GM19324 (cell line): Measurements from ENCODE around the gene TEAD1.
"Not testable (repeated sequence)": the region's sequence is repeated elsewhere in the genome, so short reads cannot be mapped to it uniquely, and the experiment has no call there.

ENCODE experiments used
- ATAC-seq: cut with Tn5 transposase; IDR thresholded peaks from one replicate; pipeline ENCODE4 v1.9.1; 2021; ENCODE audit warnings: mild to moderate bottlenecking, moderate library complexity; ENCODE audit not compliant: unreplicated experiment, low FRiP score

The TEAD1 gene

DNA sequence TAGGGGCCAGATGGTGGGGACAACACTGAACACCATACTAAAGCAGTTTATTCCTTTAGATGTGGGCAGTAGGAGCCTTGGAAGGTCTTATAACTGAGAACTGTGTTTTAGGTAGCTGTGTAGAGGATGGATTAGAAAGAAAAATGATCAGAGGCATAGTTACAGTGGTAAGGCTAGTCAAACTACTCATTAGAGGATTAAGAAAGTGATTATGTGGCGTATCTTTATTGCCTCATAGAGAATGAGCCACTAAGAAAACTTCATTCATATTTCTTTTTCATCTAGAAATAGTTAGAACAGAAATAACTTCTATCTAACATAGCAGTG lies 179.1 kb downstream of the TEAD1 start:
- ATAC-seq: no peak

DNA sequence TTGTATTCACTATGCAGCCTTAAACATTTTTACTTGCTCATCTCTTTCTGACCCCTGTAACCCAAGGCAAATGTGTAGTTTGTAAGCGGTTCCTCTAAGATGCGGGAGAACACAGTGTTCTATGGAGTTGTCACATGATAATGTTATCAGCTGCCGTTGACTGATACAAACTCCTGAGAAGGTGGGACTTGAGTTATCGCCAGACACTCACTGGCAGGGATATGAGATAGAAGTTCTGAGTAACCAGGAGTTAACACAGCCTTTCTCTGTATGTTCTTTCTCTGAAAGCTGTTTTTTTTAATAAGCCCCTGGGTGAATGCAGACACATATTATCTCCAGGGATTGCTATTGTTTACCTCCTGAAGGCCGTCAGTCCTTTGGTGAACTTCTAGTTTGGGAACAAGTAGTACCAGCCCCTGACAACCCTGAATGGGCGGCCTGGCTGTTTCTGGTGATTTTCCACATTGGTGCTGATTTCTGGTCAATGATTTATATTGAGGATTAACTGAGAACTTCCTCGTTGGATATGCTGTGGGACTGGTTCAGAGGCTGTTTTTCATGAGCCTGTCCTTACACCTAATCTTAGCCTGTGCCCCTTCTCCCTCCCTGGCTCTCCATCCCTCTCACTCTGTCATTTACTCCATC lies 179.6 kb downstream of the TEAD1 start:
- no peak for ATAC-seq

- no peak for ATAC-seq
Observed at GRCh38 chr11:12854297-12854661, 180.1 kb downstream of the TEAD1 start.

- no peak for ATAC-seq
Observed at GRCh38 chr11:12854829-12855228, 180.6 kb downstream of the TEAD1 start.

DNA sequence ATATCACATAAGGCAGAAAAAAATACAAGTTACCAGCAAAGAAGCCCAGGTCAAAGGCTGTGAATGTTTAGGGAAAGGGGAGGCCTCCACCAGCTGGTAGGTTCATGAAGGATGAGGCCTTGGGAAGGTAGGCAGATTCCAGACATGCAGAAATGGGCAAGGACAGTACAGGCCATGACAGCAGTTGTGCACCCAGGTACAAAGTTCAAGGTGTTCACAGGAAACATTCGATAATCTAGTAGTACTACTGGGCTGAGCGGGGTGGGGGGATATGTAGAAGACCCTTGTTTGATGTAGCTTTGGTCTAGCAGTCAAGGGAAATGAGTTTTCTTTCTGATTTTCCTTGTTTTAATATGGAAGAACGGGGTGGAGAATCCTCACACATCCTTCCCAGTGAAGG lies 182.1 kb downstream of the TEAD1 start:
- no peak for ATAC-seq

GRCh38 chr11:12857572-12857971 lies 183.4 kb downstream of the TEAD1 start:
- ATAC-seq: no peak

- no peak for ATAC-seq
Observed at GRCh38 chr11:12859872-12860657, 185.8 kb downstream of the TEAD1 start.

- ATAC-seq: no peak
Observed at GRCh38 chr11:12860827-12861226, 186.6 kb downstream of the TEAD1 start.

GRCh38 chr11:12862696-12863469 lies 188.7 kb downstream of the TEAD1 start:
- no peak for ATAC-seq

- ATAC-seq: no peak
Observed at GRCh38 chr11:12863605-12864121, 189.4 kb downstream of the TEAD1 start.

DNA sequence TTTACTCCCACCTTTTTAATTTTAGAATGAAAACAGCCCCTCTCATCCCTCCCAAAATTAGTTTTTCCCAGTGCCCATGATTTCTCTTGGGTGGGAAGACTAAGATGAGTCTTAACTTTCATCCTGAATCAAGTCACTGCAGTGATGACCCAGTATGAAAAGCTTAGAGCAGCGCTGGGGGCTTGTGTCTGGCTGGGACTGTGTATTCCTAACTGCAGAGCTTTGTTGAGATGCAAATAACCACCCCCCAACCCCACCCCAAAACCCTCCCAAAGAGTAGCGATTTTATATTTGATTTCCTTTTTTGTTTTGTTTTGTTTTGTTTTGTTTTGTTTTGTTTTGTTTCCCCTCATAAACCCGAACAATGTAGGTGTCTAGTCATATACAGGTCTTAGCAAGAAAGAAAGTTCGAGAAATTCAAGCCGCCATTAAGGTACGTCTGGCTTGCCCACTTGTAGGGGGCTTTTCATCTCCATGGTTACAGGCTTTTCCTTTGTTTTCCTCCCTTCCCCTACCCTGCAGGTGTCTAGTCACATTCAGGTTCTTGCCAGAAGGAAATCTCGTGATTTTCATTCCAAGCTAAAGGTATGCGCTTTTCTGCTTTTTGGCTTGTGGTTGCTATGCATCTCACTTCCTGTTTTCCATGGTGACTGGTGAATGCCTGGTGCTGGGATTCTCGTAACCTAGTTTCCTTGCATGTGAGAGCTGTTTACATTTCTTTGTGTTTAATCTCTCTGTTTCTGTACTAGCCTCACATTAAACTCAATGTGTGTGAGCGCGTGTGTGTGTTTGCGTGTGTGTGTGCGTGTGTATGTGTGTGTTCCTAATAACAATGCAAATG lies 190.3 kb downstream of the TEAD1 start:
- ATAC-seq: no peak

DNA sequence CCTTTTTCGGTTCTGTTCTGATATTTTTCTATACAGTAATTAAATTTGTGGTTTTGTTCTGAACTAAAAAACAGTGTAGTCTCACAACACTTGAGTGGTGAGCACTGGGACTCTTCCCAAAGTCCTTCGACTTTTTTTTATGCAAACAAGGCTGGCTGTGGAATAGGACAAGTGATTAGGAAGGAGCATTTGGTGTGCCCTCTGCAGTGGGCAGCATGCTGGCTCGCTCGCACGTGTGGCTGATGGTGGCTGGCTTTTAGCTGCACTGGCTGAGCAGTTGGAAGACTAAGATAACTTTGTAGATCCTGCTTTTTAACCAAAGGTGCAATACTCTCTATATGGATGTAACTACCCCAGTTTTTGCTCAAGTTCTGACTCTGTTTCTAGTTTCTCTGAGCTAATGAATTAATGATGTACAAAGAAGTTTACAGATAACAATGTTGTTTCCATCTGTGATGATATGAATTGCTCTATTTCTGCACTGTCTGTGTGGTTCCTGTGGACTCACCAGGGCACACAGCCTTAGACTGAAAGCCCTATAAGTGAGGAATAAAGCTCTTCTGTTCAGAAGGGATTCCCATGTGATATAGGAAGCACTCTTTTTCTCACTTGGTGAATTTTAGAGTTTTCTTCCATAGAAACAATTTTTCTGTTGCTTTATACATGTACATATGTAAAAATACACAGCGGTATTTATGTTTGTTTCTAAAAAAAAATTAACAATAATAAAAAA lies 191.8 kb downstream of the TEAD1 start:
- ATAC-seq: no peak

GRCh38 chr11:12867531-12867930 lies 193.3 kb downstream of the TEAD1 start:
- no peak for ATAC-seq

DNA sequence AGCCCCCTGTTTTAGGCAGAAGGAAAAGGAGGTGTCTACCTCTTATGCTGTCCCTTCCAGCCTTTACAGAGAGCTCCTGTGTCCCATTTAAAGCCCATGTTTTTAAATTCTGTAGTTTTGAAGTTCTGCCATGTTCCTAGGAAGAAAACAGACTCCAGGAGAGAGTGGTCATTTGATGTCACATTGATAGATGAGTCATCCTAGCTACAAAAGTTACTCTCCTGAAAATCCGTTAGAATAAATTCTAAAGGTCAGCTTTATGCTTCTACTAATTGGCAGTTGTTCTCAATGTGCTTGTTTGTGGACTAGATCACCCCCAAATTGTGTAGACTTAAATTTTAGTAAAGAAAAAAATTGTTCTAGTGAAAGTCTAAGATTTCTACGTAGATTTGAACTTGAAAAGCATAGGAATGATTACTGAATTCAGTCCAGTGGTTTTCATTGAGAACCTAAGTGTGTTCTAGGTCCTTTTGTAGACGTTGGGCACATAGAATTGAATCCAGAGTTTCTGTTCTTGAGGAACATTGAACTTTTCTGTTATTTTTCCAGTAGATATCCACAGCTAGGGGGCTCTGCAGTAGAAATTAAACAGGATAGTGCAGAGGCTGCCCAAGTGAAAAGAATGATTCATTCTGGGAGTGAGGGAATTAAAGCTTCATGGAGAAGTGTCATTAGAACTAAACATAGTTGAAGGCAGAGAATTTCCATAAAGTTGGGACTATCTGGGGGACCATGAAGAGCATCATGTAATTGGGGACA lies 194.3 kb downstream of the TEAD1 start:
- ATAC-seq: no peak

DNA sequence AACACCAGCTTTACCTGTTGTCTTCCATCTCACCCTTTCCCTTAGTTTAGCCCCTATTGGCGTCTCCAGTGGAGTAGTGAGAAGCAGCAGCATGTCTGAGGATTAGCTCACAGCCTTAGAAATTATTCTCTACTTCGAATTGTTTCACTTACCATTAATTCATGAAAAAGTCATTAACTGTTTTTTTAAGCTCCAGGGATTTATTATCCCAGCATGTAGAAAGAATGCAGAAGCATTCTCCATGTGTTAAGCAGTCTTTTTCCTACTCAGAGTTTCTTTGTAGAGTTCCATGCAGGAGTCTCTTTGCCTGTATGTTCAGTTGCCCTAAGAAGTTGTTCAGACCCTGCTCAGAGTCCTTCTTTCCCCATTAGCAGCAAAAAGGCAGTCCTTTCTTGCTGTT lies 197.0 kb downstream of the TEAD1 start:
- ATAC-seq: no peak

- ATAC-seq: no peak
Observed at GRCh38 chr11:12871788-12872321, 197.6 kb downstream of the TEAD1 start.

DNA sequence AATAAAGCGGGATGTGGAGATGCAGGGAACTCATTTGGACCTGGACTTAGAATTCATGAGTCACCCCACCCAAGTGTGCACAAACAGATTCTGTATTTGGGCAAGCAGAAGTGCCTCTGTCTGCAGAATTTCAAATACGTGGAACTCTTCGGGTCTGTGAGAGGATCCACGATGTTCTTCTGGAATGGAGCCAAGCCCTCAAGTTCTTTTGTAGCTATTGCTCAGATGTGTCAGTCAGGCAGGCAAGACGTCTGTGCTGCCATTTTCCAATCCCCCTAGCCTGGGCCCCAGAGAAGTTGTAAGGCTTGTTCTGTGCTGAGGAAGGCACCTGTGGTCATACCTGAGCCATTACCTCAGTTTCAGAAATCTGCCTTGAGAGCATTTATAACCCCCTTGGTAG lies 202.1 kb downstream of the TEAD1 start:
- no peak for ATAC-seq

DNA sequence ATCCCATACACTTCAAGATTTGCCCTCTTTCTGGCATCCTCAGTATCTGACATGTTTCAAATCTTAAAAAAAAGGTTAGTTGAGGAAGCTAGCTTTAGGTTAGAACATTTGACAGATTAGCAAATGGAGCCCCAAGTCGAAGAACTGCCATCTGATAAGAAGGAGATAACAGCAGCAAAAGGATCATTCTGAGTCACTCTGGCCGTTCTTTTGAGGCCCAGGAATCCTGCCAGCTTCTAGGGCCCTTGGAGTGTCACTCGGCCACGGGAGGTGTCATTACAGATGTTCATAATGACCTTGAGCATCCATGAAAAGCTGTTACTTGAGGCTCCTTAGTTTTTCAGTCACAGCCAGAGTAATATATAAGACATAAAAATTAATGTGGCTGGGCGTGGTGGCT lies 202.8 kb downstream of the TEAD1 start:
- ATAC-seq: no peak

GRCh38 chr11:12877508-12877907 lies 203.3 kb downstream of the TEAD1 start:
- not testable (repeated sequence) for ATAC-seq
